OCI-LY3 (cell line): ENCODE results near the gene DTNBP1.
"Not testable (repeated sequence)": the region's sequence is repeated elsewhere in the genome, so short reads cannot be mapped to it uniquely, and the experiment has no call there.

ENCODE experiments used
- H2AFZ ChIP-seq: fragments of 200-600, 300-600 bp; shearing (Covaris generic); 2 replicates; pipeline ENCODE4 v1.6.0; 2014; ENCODE audit warnings: antibody characterized with exemption, low read depth, low read length
- H3K27ac ChIP-seq: fragments of 200-600, 300-600 bp; sonication (generic); 2 replicates; pipeline ENCODE4 v1.5.1; 2014; ENCODE audit warnings: mild to moderate bottlenecking, low read length, moderate library complexity, mixed read lengths
- H3K27me3 ChIP-seq: fragments of 200-600, 300-600 bp; sonication (generic); 2 replicates; pipeline ENCODE4 v1.6.1; 2014; ENCODE audit warnings: low read depth, low read length, mixed read lengths
- H3K36me3 ChIP-seq: fragments of 200-600, 300-600 bp; sonication (generic); replicated peaks from 2 replicates; pipeline ENCODE3; 2014; ENCODE audit warnings: low read depth, low read length, mixed read lengths
- H3K4me1 ChIP-seq: fragments of 300-600, 200-600 bp; sonication (generic); 2 replicates; pipeline ENCODE4 v1.6.1; 2014; ENCODE audit warnings: low read length, mixed read lengths
- H3K4me2 ChIP-seq: fragments of 200-600, 300-600 bp; sonication (generic); 2 replicates; pipeline ENCODE4 v1.6.1; 2014; ENCODE audit warnings: low read length, mixed read lengths
- H3K4me3 ChIP-seq: fragments of 300-600, 200-600 bp; sonication (generic); 2 replicates; pipeline ENCODE4 v1.5.1; 2014; ENCODE audit warnings: antibody characterized with exemption, mild to moderate bottlenecking, low read length, moderate library complexity
- H3K79me2 ChIP-seq: fragments of 300-600, 200-600 bp; shearing (Covaris generic); 2 replicates; pipeline ENCODE4 v1.6.1; 2014; ENCODE audit warnings: mild to moderate bottlenecking, low read length, mixed read lengths
- H3K9ac ChIP-seq: fragments of 300-600, 200-600 bp; shearing (Covaris generic); 2 replicates; pipeline ENCODE4 v1.6.0; 2014; ENCODE audit warnings: mild to moderate bottlenecking, low read length, moderate library complexity
- H3K9me3 ChIP-seq: fragments of 200-600, 300-600 bp; shearing (Covaris generic); 2 replicates; pipeline ENCODE4 v1.6.1; 2014; ENCODE audit warnings: low read length, mixed read lengths; ENCODE audit not compliant: insufficient read depth
- H4K20me1 ChIP-seq: fragments of 200-600, 300-600 bp; sonication (generic); 2 replicates; pipeline ENCODE4 v1.6.1; 2016; ENCODE audit warnings: low read length, mixed read lengths; ENCODE audit not compliant: insufficient read depth
- CTCF ChIP-seq: fragments of 200-600, 300-600 bp; sonication (generic); IDR thresholded peaks from 2 replicates; pipeline ENCODE4 v1.5.1; 2014; ENCODE audit warnings: antibody characterized with exemption, low read length, low read depth
- EZH2phosphoT487 ChIP-seq: fragments of 200-600 bp; shearing (Covaris generic); IDR thresholded peaks from 2 replicates; pipeline ENCODE4 v1.6.1; 2018; ENCODE audit warnings: antibody characterized with exemption, mixed run types, low read depth

Gene DTNBP1

GRCh38 chr6:15673666-15674065, 10.8 kb upstream of the DTNBP1 start:
- Histone ChIP-seq H4K20me1 (no peaks in the 10 kb centered on the region), H3K36me3 (peaks cover 12% of the 10 kb centered on the region), H3K27me3 (no peaks in the 10 kb centered on the region), H3K9ac (no peak overlapping the region), H3K9me3 (no peaks in the 10 kb centered on the region), H3K4me2 (no peak overlapping the region), H3K79me2 (no peaks in the 10 kb centered on the region), H3K27ac (no peak overlapping the region), H3K4me3 (no peak overlapping the region), H2AFZ (no peak overlapping the region), H3K4me1 (peaks cover 28% of the 10 kb centered on the region)
- TF ChIP-seq CTCF (no peak), EZH2phosphoT487 (no peak)

DNA sequence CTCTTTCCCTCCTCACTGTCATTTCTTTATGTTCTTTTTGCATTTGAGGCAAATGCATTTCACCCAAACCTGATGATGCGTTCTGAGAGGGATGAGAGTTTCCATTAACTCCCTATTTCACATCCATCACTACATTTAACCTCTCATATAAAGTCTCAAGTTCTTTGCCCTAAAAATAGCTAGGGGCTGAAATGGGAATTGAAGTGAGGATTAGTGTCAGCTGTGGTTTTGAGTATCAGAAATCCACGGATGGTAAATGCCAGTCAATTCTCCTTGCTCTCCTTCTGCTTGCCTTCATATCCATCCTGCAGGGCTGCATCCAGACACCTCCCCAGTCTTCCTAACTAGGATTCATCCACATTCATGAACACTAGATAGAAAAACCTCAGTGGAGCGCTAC, 10.0 kb upstream of the DTNBP1 start:
- no peaks in the 10 kb centered on the region for H3K9me3 ChIP-seq
- no peak overlapping the region for H3K27ac ChIP-seq
- no peak overlapping the region for H2AFZ ChIP-seq
- peaks cover 4% of the 10 kb centered on the region for H3K36me3 ChIP-seq
- H3K4me3 ChIP-seq, result no peak overlapping the region
- H3K9ac ChIP-seq, result no peak overlapping the region
- TF ChIP-seq EZH2phosphoT487, result no peak
- TF ChIP-seq CTCF, result no peak
- peaks cover 20% of the 10 kb centered on the region for H3K4me1 ChIP-seq
- H4K20me1 ChIP-seq, result no peaks in the 10 kb centered on the region
- no peak overlapping the region for H3K4me2 ChIP-seq
- no peaks in the 10 kb centered on the region for H3K27me3 ChIP-seq
- no peaks in the 10 kb centered on the region for H3K79me2 ChIP-seq

- Histone ChIP-seq H3K27me3 (no peaks in the 10 kb centered on the region), H3K4me3 (no peak overlapping the region), H3K4me2 (no peak overlapping the region), H3K27ac (no peak overlapping the region), H3K4me1 (peaks cover 14% of the 10 kb centered on the region), H3K36me3 (peaks cover 1% of the 10 kb centered on the region), H3K9ac (no peak overlapping the region), H2AFZ (no peak overlapping the region), H4K20me1 (no peaks in the 10 kb centered on the region), H3K9me3 (no peaks in the 10 kb centered on the region), H3K79me2 (no peaks in the 10 kb centered on the region)
- TF ChIP-seq EZH2phosphoT487 (no peak), CTCF (no peak)
These were observed 9.5 kb upstream of the DTNBP1 start for GRCh38 chr6:15672291-15672690.

GRCh38 chr6:15668918-15669317, 6.1 kb upstream of the DTNBP1 start:
- Histone ChIP-seq H3K79me2 (no peaks in the 10 kb centered on the region), H2AFZ (no peak overlapping the region), H4K20me1 (no peaks in the 10 kb centered on the region), H3K9ac (no peak overlapping the region), H3K4me3 (no peak overlapping the region), H3K36me3 (no peaks in the 10 kb centered on the region), H3K4me1 (peaks cover 14% of the 10 kb centered on the region), H3K9me3 (no peaks in the 10 kb centered on the region), H3K4me2 (no peak overlapping the region), H3K27ac (no peak overlapping the region), H3K27me3 (no peaks in the 10 kb centered on the region)
- TF ChIP-seq CTCF (no peak), EZH2phosphoT487 (no peak)

GRCh38 chr6:15666896-15667295, 4.1 kb upstream of the DTNBP1 start:
- H4K20me1 ChIP-seq, H3K36me3 ChIP-seq, H3K27ac ChIP-seq, H3K27me3 ChIP-seq, H3K9ac ChIP-seq, H3K9me3 ChIP-seq, H3K4me3 ChIP-seq, H3K4me2 ChIP-seq, H3K79me2 ChIP-seq, H2AFZ ChIP-seq: not testable (repeated sequence)
- H3K4me1 ChIP-seq, result peaks cover 10% of the 10 kb centered on the region
